Immature natural killer cell (primary cell): ENCODE measurements around the gene NKIRAS1. TPM values are rescaled to one million over a fixed set of nuclear protein-coding genes. Genes with fewer than 3 reads are reported as not detected.
A peak's percentile ranks its signal among the peaks of the same experiment; 100 is the strongest.
"Not testable (repeated sequence)": the region's sequence is repeated elsewhere in the genome, so short reads cannot be mapped to it uniquely, and the experiment has no call there.

Source experiments
- DNase-seq, 3 donors: peaks; one replicate each; pipeline ENCODE4 v3.0.0; 2022; ENCODE audit warnings: mixed read lengths in 1 of 3
- H3K27ac Mint-ChIP-seq, 6 donors: one replicate each; pipeline ENCODE4 v1.8.0; 2020; ENCODE audit warnings: mixed read lengths in 6 of 6, mild to moderate bottlenecking in 5 of 6, inconsistent platforms in 4 of 6, moderate library complexity in 3 of 6
- H3K27me3 Mint-ChIP-seq, 3 donors: one replicate each; pipeline ENCODE4 v1.8.0; 2020 to 2021; ENCODE audit warnings: low read depth in 3 of 3, mild to moderate bottlenecking in 3 of 3, mixed read lengths in 3 of 3, moderate library complexity in 3 of 3, inconsistent platforms in 1 of 3
- H3K36me3 Mint-ChIP-seq, 3 donors: one replicate each; pipeline ENCODE4 v1.8.0; 2020; ENCODE audit warnings: mixed read lengths in 3 of 3, inconsistent platforms in 2 of 3, mild to moderate bottlenecking in 2 of 3
- H3K4me1 Mint-ChIP-seq, 2 donors: one replicate each; pipeline ENCODE4 v1.8.0; 2020; ENCODE audit warnings: inconsistent platforms in 2 of 2, mild to moderate bottlenecking in 2 of 2, mixed read lengths in 2 of 2, moderate library complexity in 1 of 2
- H3K4me3 Mint-ChIP-seq, 5 donors: one replicate each; pipeline ENCODE4 v1.8.0; 2020; ENCODE audit warnings: mild to moderate bottlenecking in 5 of 5, mixed read lengths in 5 of 5, inconsistent platforms in 3 of 5, moderate library complexity in 3 of 5
- H3K9me3 Mint-ChIP-seq, 6 donors: one replicate each; pipeline ENCODE4 v1.8.0; 2020; ENCODE audit warnings: mild to moderate bottlenecking in 6 of 6, mixed read lengths in 6 of 6, inconsistent platforms in 4 of 6, moderate library complexity in 3 of 6
- polyA plus RNA-seq, 3 donors: library from polyadenylated mRNA; unstranded; fragments of 300-500 nt; fragmentation: Illumina TruSeq; gene quantifications; one replicate each; pipeline ENCODE4 v1.2.3, GENCODE V29; 2021

NKIRAS1 gene
- polyA plus RNA-seq, 3 donors from 2014 or later: 2.1 to 4.7 (median 4.0) TPM

DNA sequence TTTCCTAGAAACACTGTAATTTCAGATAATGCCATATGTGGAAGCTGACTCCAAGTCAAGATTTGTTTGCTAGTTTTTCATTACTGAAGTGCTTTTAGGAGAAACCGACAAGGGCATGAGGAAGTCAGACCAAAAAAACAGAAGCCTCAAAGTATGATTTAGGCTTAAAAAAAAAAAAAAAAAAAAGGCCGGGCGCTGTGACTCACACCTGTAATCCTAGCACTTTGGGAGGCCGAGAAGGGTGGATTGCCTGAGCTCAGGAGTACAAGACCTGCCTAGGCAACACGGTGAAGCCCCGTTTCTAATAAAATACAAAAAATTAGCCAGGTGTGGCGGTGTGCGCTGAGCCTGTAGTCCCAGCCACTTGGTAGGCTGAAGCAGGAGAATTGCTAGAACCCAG lies 11.7 kb upstream of the NKIRAS1 start:
- H3K4me3 Mint-ChIP-seq: no peak overlapping the region
- H3K27ac Mint-ChIP-seq: no peak overlapping the region
- peaks cover 0 to 9% (median 4%) of the 10 kb centered on the region in 3 donors for H3K36me3 Mint-ChIP-seq
- peaks cover 0 to 4% of the 10 kb centered on the region in 2 donors for H3K4me1 Mint-ChIP-seq
- H3K9me3 Mint-ChIP-seq: no peaks in the 10 kb centered on the region
- H3K27me3 Mint-ChIP-seq: peaks cover 0 to 2% (median 2%) of the 10 kb centered on the region in 3 donors
- DNase-seq: no peak

DNA sequence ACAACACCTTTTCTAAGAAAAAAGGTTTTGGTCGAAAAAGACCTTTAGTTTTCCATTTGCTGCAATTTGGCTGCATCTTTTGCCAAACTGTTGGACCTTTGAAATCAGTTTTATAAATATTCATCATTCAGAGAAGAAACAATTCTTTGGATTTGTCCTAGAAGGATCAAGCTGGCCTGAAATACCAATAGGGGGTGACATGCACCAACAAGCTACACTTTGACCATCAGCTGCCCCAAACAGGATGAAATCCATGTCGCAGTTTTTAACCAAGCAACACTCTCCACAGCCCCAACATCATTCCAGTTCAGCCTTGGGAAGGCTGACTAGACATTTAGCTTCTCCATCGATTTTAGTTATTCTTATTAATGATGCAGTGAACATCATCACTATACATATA lies 9.9 kb upstream of the NKIRAS1 start:
- DNase-seq: no peak
- Mint-ChIP-seq H3K36me3 (peaks cover 0 to 9% (median 4%) of the 10 kb centered on the region in 3 donors), H3K4me3 (no peak overlapping the region), H3K9me3 (no peaks in the 10 kb centered on the region), H3K4me1 (peaks cover 0 to 4% of the 10 kb centered on the region in 2 donors), H3K27me3 (peaks cover 0 to 2% (median 2%) of the 10 kb centered on the region in 3 donors), H3K27ac (no peak overlapping the region)

DNA sequence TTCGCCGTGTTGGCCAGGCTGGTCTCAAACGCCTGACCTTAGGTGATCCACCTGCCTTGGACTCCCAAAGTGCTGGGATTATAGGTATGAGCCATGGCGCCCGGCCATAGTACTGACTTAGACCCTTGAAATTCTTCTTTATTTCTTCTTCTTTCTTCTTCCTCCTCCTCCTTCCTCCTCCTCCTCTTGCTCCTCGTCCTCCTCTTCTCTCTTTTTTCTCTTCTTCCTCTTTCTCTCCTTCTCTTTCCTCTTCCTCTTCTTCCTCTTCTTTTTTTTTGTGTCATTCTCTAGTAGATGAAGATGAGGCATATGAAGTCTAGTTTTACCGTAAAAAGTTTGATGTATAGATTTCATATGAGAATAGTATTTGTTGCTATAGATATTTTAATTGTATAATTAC lies 9.5 kb upstream of the NKIRAS1 start:
- no peaks in the 10 kb centered on the region for H3K4me1 Mint-ChIP-seq
- H3K27ac Mint-ChIP-seq: no peak overlapping the region
- no peak for DNase-seq
- H3K36me3 Mint-ChIP-seq: peaks cover 0 to 11% (median 4%) of the 10 kb centered on the region in 3 donors
- H3K9me3 Mint-ChIP-seq: no peaks in the 10 kb centered on the region
- H3K4me3 Mint-ChIP-seq: no peak overlapping the region
- peaks cover 0 to 2% (median 0%) of the 10 kb centered on the region in 3 donors for H3K27me3 Mint-ChIP-seq

DNA sequence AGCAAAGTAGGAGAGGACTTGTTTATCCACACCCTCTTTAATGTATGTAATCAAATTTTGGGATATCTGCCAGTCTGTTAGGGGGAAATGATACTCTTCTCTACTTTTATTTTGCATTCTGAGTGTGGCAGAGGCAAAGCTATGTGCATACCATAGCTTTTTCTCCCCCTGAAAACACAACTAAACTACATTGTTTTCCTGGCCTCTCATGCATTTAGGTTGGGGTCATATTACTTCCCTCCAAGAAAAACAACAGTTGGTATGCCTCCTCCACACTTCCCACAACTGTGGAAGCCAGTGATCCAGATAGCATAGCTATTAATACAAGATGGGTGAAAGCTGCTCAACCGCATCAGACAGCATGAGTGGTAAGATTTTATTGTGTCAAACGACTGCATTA lies 7.0 kb upstream of the NKIRAS1 start:
- H3K27me3 Mint-ChIP-seq: peaks cover 0 to 2% (median 0%) of the 10 kb centered on the region in 3 donors
- H3K4me1 Mint-ChIP-seq: peaks cover 17 to 19% of the 10 kb centered on the region in 2 donors
- H3K9me3 Mint-ChIP-seq: no peaks in the 10 kb centered on the region
- H3K4me3 Mint-ChIP-seq: no peak overlapping the region
- H3K36me3 Mint-ChIP-seq: peaks cover 3 to 29% (median 12%) of the 10 kb centered on the region in 3 donors
- H3K27ac Mint-ChIP-seq: peak overlapping the region in 1 of 6 donors; percentile 1
- no peak for DNase-seq

DNA sequence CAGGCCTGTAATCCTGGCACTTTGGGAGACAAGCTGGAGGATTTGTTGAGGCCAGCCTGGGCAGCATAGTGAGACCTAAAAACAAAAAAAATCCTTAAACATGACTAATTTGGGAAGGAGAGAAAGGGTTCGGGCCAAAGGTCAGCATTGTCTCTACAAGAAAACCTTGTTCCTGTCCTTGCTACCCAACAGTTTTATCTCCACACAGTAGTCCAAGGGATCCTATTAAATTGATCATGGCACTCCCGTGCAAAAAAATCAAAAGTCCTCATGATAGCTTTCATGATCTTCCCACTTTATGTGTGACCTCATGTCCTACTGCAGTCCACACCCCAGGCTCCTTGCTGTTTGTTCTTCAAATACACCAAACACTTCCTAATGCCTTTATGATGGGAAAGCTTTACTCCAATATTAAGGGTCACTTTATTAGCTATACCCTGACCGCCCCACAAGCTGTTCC lies 4.3 kb upstream of the NKIRAS1 start:
- H3K4me3 Mint-ChIP-seq: no peak overlapping the region
- H3K9me3 Mint-ChIP-seq: no peaks in the 10 kb centered on the region
- H3K36me3 Mint-ChIP-seq: peaks cover 8 to 37% (median 19%) of the 10 kb centered on the region in 3 donors
- H3K27me3 Mint-ChIP-seq: peaks cover 13 to 20% (median 15%) of the 10 kb centered on the region in 3 donors
- peak overlapping the region in 5 of 6 donors; percentile 25 to 59 (median 40) for H3K27ac Mint-ChIP-seq
- DNase-seq: no peak
- peaks cover 42 to 45% of the 10 kb centered on the region in 2 donors for H3K4me1 Mint-ChIP-seq

DNA sequence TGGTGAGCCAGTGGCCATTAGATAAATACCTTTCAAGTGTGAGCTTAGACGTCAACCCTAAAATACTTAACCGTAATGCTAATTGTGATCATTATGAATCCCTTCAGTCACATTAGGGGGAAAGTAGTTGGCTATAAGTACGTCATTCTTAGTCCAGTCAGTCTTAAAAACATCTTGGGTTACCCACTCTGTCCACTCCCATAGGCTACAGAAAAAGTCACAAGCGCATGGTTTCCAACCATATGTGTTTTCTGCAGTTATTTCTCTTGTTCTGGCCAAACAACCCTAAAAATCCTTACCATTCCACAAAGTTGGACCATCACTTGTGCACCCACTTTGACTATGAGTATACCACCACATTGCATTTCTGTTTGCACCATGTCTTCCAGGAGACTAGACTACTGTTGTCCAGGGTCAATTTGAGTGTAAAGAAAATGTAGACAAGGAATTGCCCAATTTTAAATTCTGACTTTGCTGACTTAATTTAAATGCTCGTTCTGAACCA lies 3.4 kb upstream of the NKIRAS1 start:
- peak overlapping the region in 1 of 5 donors; percentile 19 for H3K4me3 Mint-ChIP-seq
- no peak for DNase-seq
- no peaks in the 10 kb centered on the region for H3K9me3 Mint-ChIP-seq
- H3K4me1 Mint-ChIP-seq: peaks cover 49 to 54% of the 10 kb centered on the region in 2 donors
- peaks cover 15 to 25% (median 17%) of the 10 kb centered on the region in 3 donors for H3K27me3 Mint-ChIP-seq
- peak overlapping the region; percentile 25 to 80 (median 47) for H3K27ac Mint-ChIP-seq
- peaks cover 8 to 37% (median 19%) of the 10 kb centered on the region in 3 donors for H3K36me3 Mint-ChIP-seq

DNA sequence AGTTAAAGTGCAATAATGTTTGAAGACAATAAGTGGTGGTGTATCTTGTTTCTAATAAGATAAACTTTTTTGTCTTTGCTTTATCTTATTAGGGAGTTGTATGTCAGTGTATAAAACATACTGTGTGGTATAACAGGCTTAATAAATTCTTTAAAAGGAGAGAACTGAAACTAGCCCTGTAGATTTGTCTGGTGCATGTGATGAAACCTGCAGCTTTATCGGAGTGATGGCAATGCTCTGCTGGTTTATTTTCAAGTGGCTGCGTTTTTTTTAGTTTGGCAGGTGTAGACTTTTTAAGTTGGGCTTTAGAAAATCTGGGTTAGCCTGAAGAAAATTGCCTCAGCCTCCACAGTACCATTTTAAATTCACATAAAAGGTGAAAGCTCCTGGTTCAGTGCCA lies 2.8 kb upstream of the NKIRAS1 start:
- no peaks in the 10 kb centered on the region for H3K9me3 Mint-ChIP-seq
- peaks cover 49 to 57% of the 10 kb centered on the region in 2 donors for H3K4me1 Mint-ChIP-seq
- H3K36me3 Mint-ChIP-seq: peaks cover 8 to 31% (median 19%) of the 10 kb centered on the region in 3 donors
- H3K27ac Mint-ChIP-seq: peak overlapping the region in 5 of 6 donors; percentile 20 to 80 (median 37)
- no peak for DNase-seq
- H3K4me3 Mint-ChIP-seq: peak overlapping the region in 2 of 5 donors; percentile 29 to 100
- H3K27me3 Mint-ChIP-seq: peaks cover 15 to 25% (median 20%) of the 10 kb centered on the region in 3 donors

DNA sequence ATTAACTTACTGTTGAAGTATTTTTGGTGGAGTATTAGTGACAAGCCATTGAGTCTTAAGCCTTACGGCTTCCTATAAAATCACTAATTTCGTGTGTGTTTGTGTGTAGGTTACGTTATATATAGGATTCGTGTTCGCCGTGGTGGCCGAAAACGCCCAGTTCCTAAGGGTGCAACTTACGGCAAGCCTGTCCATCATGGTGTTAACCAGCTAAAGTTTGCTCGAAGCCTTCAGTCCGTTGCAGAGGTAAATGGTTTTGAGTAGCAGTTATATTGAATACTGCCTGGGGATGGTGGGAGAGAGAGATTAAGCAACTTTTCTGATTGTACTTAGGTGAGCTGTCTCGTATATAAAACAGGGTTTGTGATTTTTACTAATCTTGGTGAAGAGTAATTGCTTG lies 1.5 kb upstream of the NKIRAS1 start:
- Mint-ChIP-seq H3K27me3 (peaks cover 15 to 25% (median 20%) of the 10 kb centered on the region in 3 donors), H3K4me3 (peak overlapping the region; percentile 97 to 100 (median 98)), H3K36me3 (peaks cover 8 to 30% (median 19%) of the 10 kb centered on the region in 3 donors), H3K27ac (peak overlapping the region; percentile 95 to 98 (median 97)), H3K4me1 (peaks cover 49 to 57% of the 10 kb centered on the region in 2 donors)
- H3K9me3 Mint-ChIP-seq, DNase-seq: not testable (repeated sequence)

DNA sequence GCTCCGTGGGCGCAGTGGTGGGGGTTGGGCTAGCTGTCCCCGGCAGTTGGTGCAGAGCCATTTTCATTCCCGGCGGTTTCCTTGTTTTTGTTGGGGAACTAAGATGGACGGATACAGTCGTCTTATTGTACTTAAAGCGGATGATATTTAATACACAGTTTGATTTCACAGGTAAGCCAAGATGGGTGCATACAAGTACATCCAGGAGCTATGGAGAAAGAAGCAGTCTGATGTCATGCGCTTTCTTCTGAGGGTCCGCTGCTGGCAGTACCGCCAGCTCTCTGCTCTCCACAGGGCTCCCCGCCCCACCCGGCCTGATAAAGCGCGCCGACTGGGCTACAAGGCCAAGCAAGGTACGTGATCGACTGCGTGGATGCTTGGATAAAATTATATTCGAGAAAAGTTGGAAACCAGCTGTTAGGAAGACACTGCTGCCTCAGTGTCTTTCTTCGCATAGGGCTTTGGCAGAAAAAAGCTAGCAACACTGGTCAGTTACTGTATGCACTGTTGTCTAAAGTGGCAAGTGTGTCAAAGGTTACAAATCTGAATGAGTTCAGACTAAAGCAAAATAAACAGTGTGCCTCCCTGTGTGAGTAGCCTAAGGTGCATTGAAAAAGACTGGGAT lies 1.0 kb upstream of the NKIRAS1 start:
- peaks cover 8 to 30% (median 19%) of the 10 kb centered on the region in 3 donors for H3K36me3 Mint-ChIP-seq
- peaks cover 49 to 57% of the 10 kb centered on the region in 2 donors for H3K4me1 Mint-ChIP-seq

DNA sequence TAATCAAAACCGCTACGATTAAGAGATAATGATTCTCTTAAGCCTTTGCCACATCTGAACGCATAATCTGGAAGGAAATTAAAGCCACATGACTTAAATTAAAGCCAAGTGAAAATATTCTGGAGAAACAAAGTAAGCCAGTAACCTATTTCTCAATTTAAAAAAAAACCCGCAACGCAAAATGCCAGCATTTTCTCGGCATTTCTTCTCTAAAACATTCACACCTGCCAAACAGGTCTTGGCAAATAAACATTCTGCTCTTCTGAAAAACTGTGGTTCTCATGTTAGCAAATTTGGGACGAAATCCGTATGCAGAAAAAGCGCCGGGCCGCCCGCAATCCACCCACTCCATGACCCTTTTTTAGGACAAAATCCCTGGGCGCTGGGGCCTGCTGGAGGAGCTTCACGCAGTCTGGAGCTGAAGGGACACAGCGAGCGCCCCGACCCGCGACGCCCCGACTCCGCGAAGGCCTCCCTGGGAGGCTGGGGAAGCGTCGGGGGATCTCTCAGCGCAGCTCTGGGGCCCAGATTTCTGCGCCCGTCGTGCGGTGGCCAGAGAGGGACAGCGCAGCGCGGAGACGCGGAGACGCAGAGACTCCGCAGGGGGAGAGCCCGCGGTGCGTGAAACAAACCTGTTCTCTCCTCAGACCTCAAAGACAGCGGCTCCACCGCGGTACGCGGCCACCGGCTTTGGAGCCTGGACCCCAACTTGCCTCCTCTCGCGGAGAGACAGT lies 471 bp downstream of the NKIRAS1 start:
- no peak for DNase-seq
- Mint-ChIP-seq H3K9me3 (no peaks in the 10 kb centered on the region), H3K4me3 (peak overlapping the region; percentile 97 to 100 (median 98)), H3K4me1 (peaks cover 49 to 57% of the 10 kb centered on the region in 2 donors), H3K27me3 (peaks cover 15 to 25% (median 20%) of the 10 kb centered on the region in 3 donors), H3K27ac (peak overlapping the region; percentile 95 to 98 (median 97)), H3K36me3 (peaks cover 8 to 29% (median 19%) of the 10 kb centered on the region in 3 donors)

More for the DNA sequence above, 1.0 kb upstream of the NKIRAS1 start:
- peak overlapping the region; percentile 95 to 98 (median 97) for H3K27ac Mint-ChIP-seq
- DNase-seq, H3K9me3 Mint-ChIP-seq: not testable (repeated sequence)
- peak overlapping the region; percentile 97 to 100 (median 98) for H3K4me3 Mint-ChIP-seq
- peaks cover 15 to 25% (median 20%) of the 10 kb centered on the region in 3 donors for H3K27me3 Mint-ChIP-seq

DNA sequence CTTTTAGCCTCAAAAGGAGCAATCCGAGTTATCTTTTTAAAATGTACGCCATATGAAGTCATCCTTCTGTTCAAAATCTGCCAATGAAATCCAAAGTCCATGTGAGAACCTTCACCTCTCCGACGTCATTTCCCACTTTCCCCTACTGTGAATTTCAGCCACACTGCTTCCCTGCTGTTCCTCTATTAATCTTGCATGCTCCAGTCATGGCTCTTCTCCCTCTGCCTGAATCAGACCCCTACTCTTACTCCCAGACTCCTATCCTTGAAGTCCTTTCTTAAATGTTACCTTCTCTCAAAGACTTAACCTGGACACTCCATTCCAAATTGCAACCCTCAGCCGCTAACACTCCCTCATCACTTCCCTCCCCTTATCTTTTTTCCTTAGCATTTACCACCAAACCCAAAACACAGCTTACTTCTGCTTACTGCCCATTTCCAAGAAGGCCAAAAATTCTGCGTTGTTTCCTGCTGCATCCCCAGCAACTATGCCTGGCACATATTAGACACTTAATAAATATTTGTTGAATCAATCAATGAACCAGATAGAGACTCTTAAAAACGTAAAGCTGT lies 1.2 kb downstream of the NKIRAS1 start:
- H3K9me3 Mint-ChIP-seq: no peaks in the 10 kb centered on the region
- peak overlapping the region; percentile 97 to 100 (median 98) for H3K4me3 Mint-ChIP-seq
- peak overlapping the region in 5 of 6 donors; percentile 75 to 98 (median 97) for H3K27ac Mint-ChIP-seq
- peaks cover 15 to 25% (median 20%) of the 10 kb centered on the region in 3 donors for H3K27me3 Mint-ChIP-seq
- H3K36me3 Mint-ChIP-seq: peaks cover 9 to 26% (median 20%) of the 10 kb centered on the region in 3 donors
- DNase-seq: no peak
- H3K4me1 Mint-ChIP-seq: peaks cover 49 to 56% of the 10 kb centered on the region in 2 donors

DNA sequence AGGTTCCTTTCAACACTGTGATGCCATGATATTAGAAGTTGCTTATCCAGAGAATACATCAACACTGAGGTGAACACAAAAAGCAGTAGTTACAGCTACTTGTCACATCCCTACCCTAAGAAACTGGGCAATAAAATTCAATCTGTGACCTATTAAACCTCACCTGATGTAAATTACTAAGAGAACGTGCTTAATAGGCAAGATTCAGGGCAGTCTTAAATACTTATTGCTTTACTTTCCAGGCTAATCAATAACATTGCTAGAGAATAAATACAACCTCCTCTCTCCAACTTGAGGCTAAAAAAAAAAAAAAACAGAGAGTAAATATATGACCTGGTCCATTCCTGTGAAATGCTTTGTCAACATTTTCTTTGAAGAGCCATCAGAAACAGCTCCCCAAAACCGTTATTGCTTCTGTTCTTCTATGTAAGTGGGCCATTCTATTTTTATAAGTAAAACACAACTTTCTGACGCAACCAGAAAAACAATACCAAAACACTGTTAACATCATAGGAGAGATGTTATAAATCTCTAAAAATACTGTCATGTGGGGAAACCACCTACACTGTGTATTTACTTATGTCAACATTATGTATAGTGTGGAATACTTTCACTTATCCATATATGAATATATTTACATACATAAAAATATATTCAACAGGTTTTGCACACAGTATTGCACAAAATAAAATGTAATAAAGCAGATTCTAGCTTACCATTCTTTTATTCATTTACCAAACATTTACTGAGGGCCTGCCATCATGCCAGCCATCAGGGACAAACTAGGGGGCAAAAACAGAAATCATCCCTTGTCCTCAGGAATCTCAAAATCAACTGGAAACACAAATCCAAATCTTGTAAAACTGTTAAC lies 2.7 kb downstream of the NKIRAS1 start:
- Mint-ChIP-seq H3K4me1 (peaks cover 35 to 40% of the 10 kb centered on the region in 2 donors), H3K9me3 (no peaks in the 10 kb centered on the region), H3K27me3 (peaks cover 13 to 25% (median 20%) of the 10 kb centered on the region in 3 donors), H3K4me3 (no peak overlapping the region), H3K27ac (no peak overlapping the region), H3K36me3 (peaks cover 12 to 18% (median 13%) of the 10 kb centered on the region in 3 donors)
- DNase-seq: no peak
